HL-60 (cell line): ENCODE data around the gene ATP2A2.

Experiments used
- DNase-seq, 2 experiments: peaks; one replicate each; pipeline ENCODE4 v3.0.0-alpha.2; 2010 to 2020; ENCODE audit warnings: low read depth in 1 of 2, low spot score in 1 of 2
- H3K27ac ChIP-seq: fragments of 250-450 bp; sonication (Bioruptor Pico); replicated peaks from 2 replicates; pipeline ENCODE4 v1.5.1; 2020; ENCODE audit warnings: mild to moderate bottlenecking, moderate library complexity
- H3K27me3 ChIP-seq: fragments of 250-450 bp; sonication (Bioruptor Pico); 2 replicates; pipeline ENCODE4 v1.5.1; 2021; ENCODE audit warnings: mild to moderate bottlenecking, moderate library complexity; ENCODE audit not compliant: insufficient read depth, poor library complexity, severe bottlenecking
- H3K4me3 ChIP-seq: replicated peaks from 2 replicates; pipeline ENCODE4 v1.5.1; 2011; ENCODE audit warnings: mild to moderate bottlenecking, control low read depth, low read length; ENCODE audit not compliant: insufficient read depth
- CTCF ChIP-seq: IDR thresholded peaks from one replicate; pipeline ENCODE4 v1.5.1; 2011; ENCODE audit warnings: low read length, control low read depth, inconsistent platforms; ENCODE audit not compliant: insufficient read depth
- GABPA ChIP-seq: IDR thresholded peaks from 2 replicates; pipeline ENCODE4 v1.6.1; 2012; ENCODE audit warnings: low read depth
- POLR2AphosphoS5 ChIP-seq: IDR thresholded peaks from 2 replicates; pipeline ENCODE4 v1.6.1; 2012; ENCODE audit warnings: low read depth
- SPI1 ChIP-seq: IDR thresholded peaks from 2 replicates; pipeline ENCODE4 v1.6.1; 2012; ENCODE audit warnings: low read depth, mild to moderate bottlenecking, borderline replicate concordance
- TF ChIP-seq, protein P1 (sequence below): IDR thresholded peaks from 2 replicates; pipeline ENCODE4 v1.6.1; 2012; ENCODE audit warnings: low read depth; ENCODE audit not compliant: insufficient replicate concordance

Gene ATP2A2

GRCh38 chr12:110246636-110247339 lies 34.3 kb upstream of the ATP2A2 start:
- H3K27me3 ChIP-seq: no peaks in the 10 kb centered on the region
- H3K27ac ChIP-seq: no peak overlapping the region
- no peak for TF ChIP-seq CTCF
- TF ChIP-seq, protein P1, sequence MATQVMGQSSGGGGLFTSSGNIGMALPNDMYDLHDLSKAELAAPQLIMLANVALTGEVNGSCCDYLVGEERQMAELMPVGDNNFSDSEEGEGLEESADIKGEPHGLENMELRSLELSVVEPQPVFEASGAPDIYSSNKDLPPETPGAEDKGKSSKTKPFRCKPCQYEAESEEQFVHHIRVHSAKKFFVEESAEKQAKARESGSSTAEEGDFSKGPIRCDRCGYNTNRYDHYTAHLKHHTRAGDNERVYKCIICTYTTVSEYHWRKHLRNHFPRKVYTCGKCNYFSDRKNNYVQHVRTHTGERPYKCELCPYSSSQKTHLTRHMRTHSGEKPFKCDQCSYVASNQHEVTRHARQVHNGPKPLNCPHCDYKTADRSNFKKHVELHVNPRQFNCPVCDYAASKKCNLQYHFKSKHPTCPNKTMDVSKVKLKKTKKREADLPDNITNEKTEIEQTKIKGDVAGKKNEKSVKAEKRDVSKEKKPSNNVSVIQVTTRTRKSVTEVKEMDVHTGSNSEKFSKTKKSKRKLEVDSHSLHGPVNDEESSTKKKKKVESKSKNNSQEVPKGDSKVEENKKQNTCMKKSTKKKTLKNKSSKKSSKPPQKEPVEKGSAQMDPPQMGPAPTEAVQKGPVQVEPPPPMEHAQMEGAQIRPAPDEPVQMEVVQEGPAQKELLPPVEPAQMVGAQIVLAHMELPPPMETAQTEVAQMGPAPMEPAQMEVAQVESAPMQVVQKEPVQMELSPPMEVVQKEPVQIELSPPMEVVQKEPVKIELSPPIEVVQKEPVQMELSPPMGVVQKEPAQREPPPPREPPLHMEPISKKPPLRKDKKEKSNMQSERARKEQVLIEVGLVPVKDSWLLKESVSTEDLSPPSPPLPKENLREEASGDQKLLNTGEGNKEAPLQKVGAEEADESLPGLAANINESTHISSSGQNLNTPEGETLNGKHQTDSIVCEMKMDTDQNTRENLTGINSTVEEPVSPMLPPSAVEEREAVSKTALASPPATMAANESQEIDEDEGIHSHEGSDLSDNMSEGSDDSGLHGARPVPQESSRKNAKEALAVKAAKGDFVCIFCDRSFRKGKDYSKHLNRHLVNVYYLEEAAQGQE: no peak
- no peak for TF ChIP-seq SPI1
- no peak for TF ChIP-seq POLR2AphosphoS5
- no peak for TF ChIP-seq GABPA
- no peak overlapping the region for H3K4me3 ChIP-seq
- no peak for DNase-seq

- Histone ChIP-seq H3K27ac (no peak overlapping the region), H3K4me3 (no peak overlapping the region), H3K27me3 (no peaks in the 10 kb centered on the region)
- TF ChIP-seq, protein P1: no peak
- TF ChIP-seq POLR2AphosphoS5 (no peak), SPI1 (no peak), GABPA (no peak), CTCF (no peak)
- no peak for DNase-seq
Measured at GRCh38 chr12:110247340-110248095, 33.5 kb upstream of the ATP2A2 start.

DNA sequence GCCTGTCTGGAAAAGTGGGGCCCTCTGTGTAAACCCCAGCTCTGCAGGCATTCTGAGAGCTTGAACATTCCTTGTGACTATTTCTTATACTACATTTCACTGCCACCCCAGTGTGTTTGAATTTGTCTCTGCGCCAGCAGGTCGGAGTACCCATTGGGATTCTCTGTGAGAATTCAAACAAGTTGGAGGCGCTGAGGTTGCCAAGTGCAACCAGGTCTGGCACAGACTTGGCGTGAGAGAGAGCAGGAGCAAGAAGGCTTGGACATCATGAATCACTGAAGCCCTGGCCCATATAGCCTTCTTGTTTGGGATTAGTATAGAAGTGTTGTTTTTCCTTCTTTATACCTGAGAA lies 33.0 kb upstream of the ATP2A2 start:
- DNase-seq: no peak
- no peak overlapping the region for H3K27ac ChIP-seq

More for the DNA sequence above, 33.0 kb upstream of the ATP2A2 start:
- H3K27me3 ChIP-seq: no peaks in the 10 kb centered on the region
- H3K4me3 ChIP-seq: no peak overlapping the region
- TF ChIP-seq POLR2AphosphoS5: no peak
- TF ChIP-seq, protein P1: no peak
- TF ChIP-seq SPI1: no peak
- no peak for TF ChIP-seq CTCF
- no peak for TF ChIP-seq GABPA
